CD14-positive monocyte (primary cell): ENCODE results near the gene PPP4R3C. TPM values are rescaled to one million over a fixed set of nuclear protein-coding genes. Genes with fewer than 3 reads are reported as not detected.
"Not testable (repeated sequence)": the region's sequence is repeated elsewhere in the genome, so short reads cannot be mapped to it uniquely, and the experiment has no call there.

ENCODE experiments used
- DNase-seq, 3 donors: peaks; one replicate each; pipeline ENCODE4 v3.0.0-alpha.2; 2011 to 2022
- H2AFZ ChIP-seq: 2 replicates; pipeline ENCODE4 v1.6.0; 2012; ENCODE audit warnings: mild to moderate bottlenecking, low read depth, low read length, inconsistent platforms; ENCODE audit not compliant: insufficient read depth, poor library complexity, severe bottlenecking
- H3K27ac ChIP-seq, 2 donors: 1 replicate in 1 of 2; 2 replicates in 1 of 2; pipeline ENCODE4 v1.5.1; 2012 to 2013; ENCODE audit warnings: low read length in 2 of 2, control low read depth in 1 of 2, inconsistent platforms in 1 of 2, low read depth in 1 of 2, mild to moderate bottlenecking in 1 of 2
- H3K27me3 ChIP-seq, 2 donors: one replicate each; pipeline versions ENCODE4 v1.6.0 to v1.6.1; 2011 to 2013; ENCODE audit warnings: low read length in 2 of 2; ENCODE audit not compliant: control insufficient read depth in 2 of 2, insufficient read depth in 2 of 2
- H3K36me3 ChIP-seq, 2 donors: replicated peaks in 1 of 2; 1 replicate in 1 of 2; 2 replicates in 1 of 2; pipeline versions ENCODE4 v1.5.1 to v1.6.1; 2012 to 2013; ENCODE audit warnings: low read length in 2 of 2, control low read depth in 1 of 2, inconsistent platforms in 1 of 2, mild to moderate bottlenecking in 1 of 2; ENCODE audit not compliant: insufficient read depth in 2 of 2, control insufficient read depth in 1 of 2
- H3K4me1 ChIP-seq, 2 donors: 1 replicate in 1 of 2; 2 replicates in 1 of 2; pipeline versions ENCODE4 v1.5.1 to v1.6.1; 2012 to 2013; ENCODE audit warnings: low read length in 2 of 2, control low read depth in 1 of 2, inconsistent platforms in 1 of 2, mild to moderate bottlenecking in 1 of 2, moderate library complexity in 1 of 2; ENCODE audit not compliant: insufficient read depth in 2 of 2, control insufficient read depth in 1 of 2
- H3K4me2 ChIP-seq: replicated peaks from 2 replicates; pipeline ENCODE3; 2012; ENCODE audit warnings: low read length, moderate library complexity, mild to moderate bottlenecking; ENCODE audit not compliant: poor library complexity, severe bottlenecking; ENCODE audit errors: extremely low read depth
- H3K4me3 ChIP-seq, 3 experiments: fragments of 200-600 bp in 1 of 3; sonication (generic) in 1 of 3; replicated peaks in 1 of 3; 1 replicate in 2 of 3; 2 replicates in 1 of 3; pipeline ENCODE4 v1.5.1; 2011 to 2013; ENCODE audit warnings: low read length in 3 of 3, mild to moderate bottlenecking in 3 of 3, control low read depth in 2 of 3, low read depth in 2 of 3, inconsistent platforms in 1 of 3, moderate library complexity in 1 of 3
- H3K79me2 ChIP-seq: 2 replicates; pipeline ENCODE4 v1.6.0; 2012; ENCODE audit warnings: mild to moderate bottlenecking, control low read depth, inconsistent platforms, low read length, moderate library complexity; ENCODE audit not compliant: insufficient read depth
- H3K9ac ChIP-seq: 2 replicates; pipeline ENCODE4 v1.6.0; 2017; ENCODE audit warnings: low read length, mild to moderate bottlenecking; ENCODE audit not compliant: insufficient read depth, poor library complexity, severe bottlenecking
- H3K9me3 ChIP-seq, 2 donors: replicated peaks in 1 of 2; 1 replicate in 1 of 2; 2 replicates in 1 of 2; pipeline versions ENCODE4 v1.5.1 to v1.6.1; 2012 to 2013; ENCODE audit warnings: low read length in 2 of 2, control low read depth in 1 of 2; ENCODE audit not compliant: control insufficient read depth in 1 of 2, insufficient read depth in 1 of 2
- H4K20me1 ChIP-seq: 2 replicates; pipeline ENCODE4 v1.6.0; 2012; ENCODE audit warnings: mild to moderate bottlenecking, low read length, control low read depth, moderate library complexity; ENCODE audit not compliant: insufficient read depth
- H3K27ac Mint-ChIP-seq, 7 donors: one replicate each; pipeline ENCODE4 v1.8.0; 2020; ENCODE audit warnings: mild to moderate bottlenecking in 7 of 7, mixed read lengths in 7 of 7, moderate library complexity in 6 of 7, inconsistent platforms in 2 of 7
- H3K27me3 Mint-ChIP-seq, 3 donors: one replicate each; pipeline ENCODE4 v1.8.0; 2021 to 2022; ENCODE audit warnings: low read depth in 3 of 3, mild to moderate bottlenecking in 3 of 3, mixed read lengths in 3 of 3, moderate library complexity in 3 of 3, inconsistent platforms in 1 of 3
- H3K36me3 Mint-ChIP-seq, 2 donors: one replicate each; pipeline ENCODE4 v1.8.0; 2020; ENCODE audit warnings: mixed read lengths in 2 of 2, inconsistent platforms in 1 of 2, mild to moderate bottlenecking in 1 of 2
- H3K4me1 Mint-ChIP-seq: one replicate; pipeline ENCODE4 v1.8.0; 2020; ENCODE audit warnings: mild to moderate bottlenecking, mixed read lengths
- H3K4me3 Mint-ChIP-seq, 2 donors: one replicate each; pipeline ENCODE4 v1.8.0; 2020; ENCODE audit warnings: mild to moderate bottlenecking in 2 of 2, mixed read lengths in 2 of 2, moderate library complexity in 1 of 2
- H3K9me3 Mint-ChIP-seq, 7 donors: one replicate each; pipeline ENCODE4 v1.8.0; 2020 to 2022; ENCODE audit warnings: mixed read lengths in 7 of 7, mild to moderate bottlenecking in 6 of 7, moderate library complexity in 6 of 7, inconsistent platforms in 2 of 7
- CTCF ChIP-seq: fragments of 200-600 bp; IDR thresholded peaks from one replicate; pipeline ENCODE4 v1.8.0; 2022; ENCODE audit warnings: antibody characterized with exemption, mild to moderate bottlenecking
- WGBS: methylation state at CpG from one replicate; pipeline ENCODE4 v1.1.5; 2013; ENCODE audit warnings: missing lambda C conversion rate; ENCODE audit not compliant: insufficient coverage; 5-methylcytosine and 5-hydroxymethylcytosine counted together
- intact Hi-C, 2 donors: fragments of 100-400 bp; cut with micrococcal nuclease; formaldehyde crosslinking; loops; one replicate each; pipeline versions ENCODE4 v1.15.0 to v1.15.1; 2023
- polyA plus RNA-seq, 3 donors: library from polyadenylated mRNA; depleted of rRNA in 1 of 3; unstranded in 2 of 3; stranded (reverse) in 1 of 3; fragments of 300-500 nt in 2 of 3; fragments of >200 nt in 1 of 3; fragmentation: Illumina TruSeq in 2 of 3; gene quantifications; 1 replicate in 2 of 3; 2 replicates in 1 of 3; pipeline ENCODE4 v1.2.3, GENCODE V29; 2012 to 2021

Gene PPP4R3C
- polyA plus RNA-seq, 3 donors, result not detected

- no peaks in the 10 kb centered on the region for H3K79me2 ChIP-seq
- no peak overlapping the region for H2AFZ ChIP-seq
- H4K20me1 ChIP-seq, result no peaks in the 10 kb centered on the region
- H3K36me3 ChIP-seq, result no peaks in the 10 kb centered on the region
- no CpG with 5 or more reads among the region's 3 CpGs for WGBS
- no peaks in the 10 kb centered on the region for H3K36me3 Mint-ChIP-seq
- H3K4me3 Mint-ChIP-seq, result no peak overlapping the region
- no peaks in the 10 kb centered on the region for H3K27me3 Mint-ChIP-seq
- no peak overlapping the region for H3K9ac ChIP-seq
- peaks cover 0 to 13% of the 10 kb centered on the region in 2 donors for H3K9me3 ChIP-seq
- H3K4me3 ChIP-seq, result no peak overlapping the region
- intact Hi-C loops, result no loop called here
- H3K9me3 Mint-ChIP-seq, result peaks cover 0 to 18% (median 6%) of the 10 kb centered on the region in 7 donors
- no peak overlapping the region for H3K4me2 ChIP-seq
- H3K4me1 ChIP-seq, result no peaks in the 10 kb centered on the region
- no peak for TF ChIP-seq CTCF
- no peak overlapping the region for H3K27ac Mint-ChIP-seq
- no peaks in the 10 kb centered on the region for H3K4me1 Mint-ChIP-seq
- H3K27ac ChIP-seq, result no peak overlapping the region
- no peak for DNase-seq
- H3K27me3 ChIP-seq, result no peaks in the 10 kb centered on the region
Observed at GRCh38 chrX:27444093-27444908, 18.8 kb downstream of the PPP4R3C start.

- H3K4me3 ChIP-seq, H4K20me1 ChIP-seq, H3K79me2 ChIP-seq, intact Hi-C loops, H3K27ac Mint-ChIP-seq, H3K9ac ChIP-seq, H2AFZ ChIP-seq, H3K4me1 ChIP-seq, H3K4me1 Mint-ChIP-seq, H3K36me3 Mint-ChIP-seq, H3K27ac ChIP-seq, DNase-seq, H3K4me3 Mint-ChIP-seq, H3K4me2 ChIP-seq, H3K27me3 Mint-ChIP-seq, H3K36me3 ChIP-seq, H3K27me3 ChIP-seq: not testable (repeated sequence)
- peaks cover 0 to 13% of the 10 kb centered on the region in 2 donors for H3K9me3 ChIP-seq
- WGBS, result no CpG with 5 or more reads among the region's 7 CpGs
- H3K9me3 Mint-ChIP-seq, result peaks cover 0 to 18% (median 6%) of the 10 kb centered on the region in 7 donors
Observed at GRCh38 chrX:27442392-27442791, 20.7 kb downstream of the PPP4R3C start.
